Hepatocyte (in vitro differentiated cells): ENCODE results near the gene TIGD2.

Experiments
- EZH2phosphoT487 ChIP-seq: fragments of 200-600 bp; sonication (generic); IDR thresholded peaks from one replicate; pipeline ENCODE4 v1.6.1; 2018; ENCODE audit warnings: antibody characterized with exemption, mild to moderate bottlenecking, low read depth, moderate library complexity; ENCODE audit not compliant: unreplicated experiment, severe bottlenecking
- TF ChIP-seq, protein P1 (sequence below): fragments of 200-600 bp; sonication (generic); IDR thresholded peaks from 2 replicates; pipeline ENCODE4 v1.5.1; 2016; ENCODE audit warnings: antibody characterized with exemption, mild to moderate bottlenecking; ENCODE audit not compliant: poor library complexity

DNA sequence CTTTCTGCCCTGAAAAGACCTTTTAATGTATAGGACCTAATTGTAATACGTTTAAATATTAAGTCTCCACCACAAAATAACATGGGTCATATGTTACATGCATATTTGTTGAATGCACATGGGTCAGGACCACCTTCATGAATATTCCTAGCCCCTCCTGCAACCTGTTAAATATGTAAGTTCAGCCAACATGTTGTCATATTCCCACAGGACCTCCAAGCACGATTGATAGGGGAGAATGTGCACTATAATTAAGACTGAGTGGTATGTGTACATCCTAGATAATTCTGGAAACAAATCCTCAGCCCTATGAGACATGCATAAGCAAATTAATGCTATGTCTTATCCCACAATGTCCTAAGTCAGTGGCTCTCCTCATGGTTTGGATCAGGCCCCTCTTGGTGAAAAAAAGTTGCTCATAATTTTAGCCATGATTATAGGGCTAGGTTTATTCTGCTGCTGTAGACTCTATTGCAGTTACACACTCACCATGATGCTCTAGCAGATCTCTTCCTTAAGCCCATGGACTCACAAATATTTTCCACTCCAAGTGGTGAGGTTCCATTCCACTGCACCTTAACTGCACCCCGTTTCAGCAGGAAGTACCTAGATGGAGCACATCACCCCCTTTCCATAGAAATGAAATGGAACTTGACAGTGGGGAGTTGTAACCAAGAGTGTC, 10.2 kb downstream of the TIGD2 start:
- TF ChIP-seq, protein P1, sequence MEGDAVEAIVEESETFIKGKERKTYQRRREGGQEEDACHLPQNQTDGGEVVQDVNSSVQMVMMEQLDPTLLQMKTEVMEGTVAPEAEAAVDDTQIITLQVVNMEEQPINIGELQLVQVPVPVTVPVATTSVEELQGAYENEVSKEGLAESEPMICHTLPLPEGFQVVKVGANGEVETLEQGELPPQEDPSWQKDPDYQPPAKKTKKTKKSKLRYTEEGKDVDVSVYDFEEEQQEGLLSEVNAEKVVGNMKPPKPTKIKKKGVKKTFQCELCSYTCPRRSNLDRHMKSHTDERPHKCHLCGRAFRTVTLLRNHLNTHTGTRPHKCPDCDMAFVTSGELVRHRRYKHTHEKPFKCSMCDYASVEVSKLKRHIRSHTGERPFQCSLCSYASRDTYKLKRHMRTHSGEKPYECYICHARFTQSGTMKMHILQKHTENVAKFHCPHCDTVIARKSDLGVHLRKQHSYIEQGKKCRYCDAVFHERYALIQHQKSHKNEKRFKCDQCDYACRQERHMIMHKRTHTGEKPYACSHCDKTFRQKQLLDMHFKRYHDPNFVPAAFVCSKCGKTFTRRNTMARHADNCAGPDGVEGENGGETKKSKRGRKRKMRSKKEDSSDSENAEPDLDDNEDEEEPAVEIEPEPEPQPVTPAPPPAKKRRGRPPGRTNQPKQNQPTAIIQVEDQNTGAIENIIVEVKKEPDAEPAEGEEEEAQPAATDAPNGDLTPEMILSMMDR = no peak
- TF ChIP-seq EZH2phosphoT487 = no peak
